ENCODE measurements around the gene C5orf63.

GRCh38 chr5:127027539-127027938, 45.8 kb downstream of the C5orf63 start:
- TF ChIP-seq MXI1 (conservative IDR thresholded peaks at IDR 0.05; ENCODE audit: poor library complexity, severe bottlenecking) (no peak), POLR2AphosphoS5 (IDR thresholded peaks at IDR 0.05) (no peak), CTCF (IDR thresholded peaks at IDR 0.05; ENCODE audit: poor library complexity, severe bottlenecking) (no peak), EZH2 (IDR thresholded peaks at IDR 0.05; ENCODE audit: borderline replicate concordance, insufficient read depth, low read length, poor library complexity, severe bottlenecking) (no peak), REST (IDR thresholded peaks at IDR 0.05; ENCODE audit: borderline replicate concordance) (no peak), EP300 (conservative IDR thresholded peaks at IDR 0.05; ENCODE audit: poor library complexity, severe bottlenecking) (no peak), SMC3 (conservative IDR thresholded peaks at IDR 0.05; ENCODE audit: poor library complexity) (no peak), RAD21 (conservative IDR thresholded peaks at IDR 0.05) (no peak)
